ENCODE data around the gene AKAP13. TPM values are rescaled to one million over a fixed set of nuclear protein-coding genes. Genes with fewer than 3 reads are reported as not detected.

The AKAP13 gene
- polyA plus RNA-seq, 2 of the 4 experiments (the other 2 are of a cell fraction), result 20.4 to 28.8 TPM

DNA sequence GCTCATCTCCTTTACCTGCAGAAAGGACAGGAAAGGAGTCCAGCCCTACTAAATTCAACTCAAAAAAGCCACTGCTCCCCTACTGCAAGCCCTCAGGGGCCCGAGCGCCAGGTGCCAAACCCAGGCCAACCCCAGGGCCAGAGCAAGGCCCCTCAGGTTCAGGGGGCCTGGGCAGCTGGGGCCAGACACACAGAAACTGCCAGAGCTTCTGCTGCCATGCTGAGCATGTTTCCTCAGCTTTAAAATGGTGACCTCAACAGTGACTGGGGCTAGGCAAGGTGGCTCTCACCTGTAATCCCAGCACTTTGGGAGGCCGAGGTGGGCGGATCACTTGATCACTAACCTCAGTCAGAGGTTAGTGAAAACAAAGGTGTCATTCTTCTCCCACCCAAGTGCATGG is 375.5 kb downstream of the AKAP13 start:
- Histone ChIP-seq H3K27ac (no peak overlapping the region), H3K4me3 (no peak overlapping the region), H3K4me1 (no peaks in the 10 kb centered on the region), H3K9me3 (no peaks in the 10 kb centered on the region), H3K4me2 (no peak overlapping the region)
- ChIA-PET CTCF (interaction anchor here (1.0 to 2.3 kb wide), 3 partner anchors 9 to 64 kb away, joined by 3 to 7 read pairs (median 3); no protein-coding TSS in a partner anchor), POLR2A (interaction anchor here (0.9 kb wide), 1 partner anchor 39 kb away, joined by 6 read pairs; no protein-coding TSS in a partner anchor)
- no peak for TF ChIP-seq RNF2 (IDR thresholded peaks at IDR 0.05; ENCODE audit: borderline replicate concordance, low read depth)
- TF ChIP-seq REST (IDR thresholded peaks at IDR 0.05), result no peak
- no peak for TF ChIP-seq E2F6 (IDR thresholded peaks at IDR 0.05; ENCODE audit: borderline replicate concordance, low read depth)
- TF ChIP-seq FOSL2 (IDR thresholded peaks at IDR 0.05), result no peak
- TF ChIP-seq FOSL2 (CRISPR knock-in tag; IDR thresholded peaks at IDR 0.05), result no peak
- TF ChIP-seq ZSCAN20 (CRISPR knock-in tag; IDR thresholded peaks at IDR 0.05), result no peak
- no peak for TF ChIP-seq EHF (CRISPR knock-in tag; IDR thresholded peaks at IDR 0.05)
- no peak for TF ChIP-seq HMGXB4 (CRISPR knock-in tag; IDR thresholded peaks at IDR 0.05; ENCODE audit: borderline replicate concordance)
- TF ChIP-seq MAFK (IDR thresholded peaks at IDR 0.05; ENCODE audit: partially characterized antibody), result no peak
- no peak for TF ChIP-seq JUN (IDR thresholded peaks at IDR 0.05)
- TF ChIP-seq CBX2 (IDR thresholded peaks at IDR 0.05; ENCODE audit: borderline replicate concordance, low read depth), result no peak
- no peak for TF ChIP-seq HOXB13 (CRISPR knock-in tag; IDR thresholded peaks at IDR 0.05; ENCODE audit: low read depth)
- TF ChIP-seq RFX5 (IDR thresholded peaks at IDR 0.05), result no peak
- no peak for TF ChIP-seq SMC3 (IDR thresholded peaks at IDR 0.05)
- WGBS (ENCODE audit: missing lambda C conversion rate), result 96% methylated on average over 4 of the region's 4 CpGs
- FAIRE-seq (no peak), ATAC-seq (no peak), DNase-seq (ENCODE audit: low read depth in 1 of 2, low spot score in 1 of 2) (no peak)

DNA sequence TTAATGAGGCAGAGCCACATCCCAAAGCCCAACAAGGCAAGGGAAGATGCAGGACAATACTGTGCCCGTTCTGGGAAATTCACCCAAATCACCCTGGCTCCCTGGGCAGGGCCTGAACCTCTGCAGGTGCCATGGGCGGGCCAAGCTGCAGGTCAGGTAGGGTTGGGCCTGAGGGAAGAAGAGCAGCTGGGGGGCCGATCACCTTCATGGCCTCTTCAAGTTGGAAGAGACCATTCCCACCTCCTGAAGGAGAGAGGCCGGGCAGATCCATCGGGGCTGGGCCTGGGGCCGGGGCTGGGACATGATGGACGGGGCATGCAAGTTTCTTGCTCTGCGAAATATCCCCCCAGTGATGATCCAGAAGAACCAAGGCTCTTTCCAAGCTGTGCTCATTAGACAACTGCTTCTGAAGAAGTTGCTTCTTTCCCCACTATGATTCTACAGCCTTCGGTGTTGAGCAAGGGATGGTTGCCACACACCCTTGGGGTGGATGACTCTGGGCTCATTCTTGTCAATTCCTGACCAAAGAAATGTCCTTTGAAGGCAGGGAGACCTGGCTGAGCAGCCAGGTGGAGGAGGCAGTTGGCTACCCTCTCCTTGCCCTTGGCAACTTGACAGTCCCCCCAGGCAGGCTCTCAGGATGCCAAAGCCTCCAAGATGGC is 376.1 kb downstream of the AKAP13 start:
- WGBS (ENCODE audit: missing lambda C conversion rate), result 97% methylated on average over 9 of the region's 9 CpGs
- no peak for FAIRE-seq
- no peak overlapping the region for H3K4me2 ChIP-seq
- POLR2A ChIA-PET, result no interaction called here
- no peak overlapping the region for H3K27ac ChIP-seq
- ATAC-seq, result no peak
- H3K4me3 ChIP-seq, result no peak overlapping the region
- no peaks in the 10 kb centered on the region for H3K9me3 ChIP-seq
- H3K4me1 ChIP-seq, result no peaks in the 10 kb centered on the region
- no peak for DNase-seq (ENCODE audit: low read depth in 1 of 2, low spot score in 1 of 2)
- CTCF ChIA-PET, result interaction anchor here (0.8 to 2.3 kb wide), 3 partner anchors 9 to 102 kb away, joined by 3 to 7 read pairs (median 3); no protein-coding TSS in a partner anchor
- TF ChIP-seq POLR2A (IDR thresholded peaks at IDR 0.05; ENCODE audit: low read length) (no peak), ESRRA (IDR thresholded peaks at IDR 0.05; ENCODE audit: borderline replicate concordance, low read length) (no peak), EHMT2 (IDR thresholded peaks at IDR 0.05; ENCODE audit: low read depth) (no peak), PBX3 (IDR thresholded peaks at IDR 0.05) (no peak), CEBPB (IDR thresholded peaks at IDR 0.05) (no peak), ZC3H11A (IDR thresholded peaks at IDR 0.05) (no peak), BHLHE40 (IDR thresholded peaks at IDR 0.05; ENCODE audit: low read depth, low read length) (no peak), NPAS2 (CRISPR knock-in tag; IDR thresholded peaks at IDR 0.05; ENCODE audit: borderline replicate concordance) (no peak), HMGXB4 (CRISPR knock-in tag; IDR thresholded peaks at IDR 0.05; ENCODE audit: borderline replicate concordance) (no peak), JUN (IDR thresholded peaks at IDR 0.05) (no peak)
- TF ChIP-seq, protein P1, sequence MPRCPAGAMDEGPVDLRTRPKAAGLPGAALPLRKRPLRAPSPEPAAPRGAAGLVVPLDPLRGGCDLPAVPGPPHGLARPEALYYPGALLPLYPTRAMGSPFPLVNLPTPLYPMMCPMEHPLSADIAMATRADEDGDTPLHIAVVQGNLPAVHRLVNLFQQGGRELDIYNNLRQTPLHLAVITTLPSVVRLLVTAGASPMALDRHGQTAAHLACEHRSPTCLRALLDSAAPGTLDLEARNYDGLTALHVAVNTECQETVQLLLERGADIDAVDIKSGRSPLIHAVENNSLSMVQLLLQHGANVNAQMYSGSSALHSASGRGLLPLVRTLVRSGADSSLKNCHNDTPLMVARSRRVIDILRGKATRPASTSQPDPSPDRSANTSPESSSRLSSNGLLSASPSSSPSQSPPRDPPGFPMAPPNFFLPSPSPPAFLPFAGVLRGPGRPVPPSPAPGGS (IDR thresholded peaks at IDR 0.05), result no peak
